Sigmoid colon (tissue), 4 donors: ENCODE results near the gene HNRNPK.

Experiments used
- CTCF ChIP-seq, 4 experiments: fragments of 450-650 bp in 3 of 4; fragments of 200-600 bp in 1 of 4; IDR thresholded peaks; one replicate each; pipeline ENCODE4 v1.5.1; 2016 to 2019; ENCODE audit warnings: antibody characterized with exemption in 4 of 4, mild to moderate bottlenecking in 3 of 4, moderate library complexity in 2 of 4
- POLR2A ChIP-seq, 2 donors: fragments of 450-650 bp; IDR thresholded peaks; one replicate each; pipeline ENCODE4 v1.6.1; 2016; ENCODE audit warnings: antibody characterized with exemption in 2 of 2, mild to moderate bottlenecking in 2 of 2, moderate library complexity in 2 of 2
- POLR2AphosphoS5 ChIP-seq, 4 donors: sonication (generic); formaldehyde crosslinking; IDR thresholded peaks; one replicate each; pipeline ENCODE4 v1.6.1; 2017; ENCODE audit warnings: antibody characterized with exemption in 4 of 4

- TF ChIP-seq CTCF (IDR thresholded peaks at IDR 0.05) = no peak
- TF ChIP-seq POLR2A (IDR thresholded peaks at IDR 0.05) = no peak
- no peak for TF ChIP-seq POLR2AphosphoS5 (IDR thresholded peaks at IDR 0.05)
Observed at GRCh38 chr9:83932851-83933250, 47.2 kb downstream of the HNRNPK start.
